Upper lobe of right lung (tissue), 1 donor: ENCODE data around the gene SRGAP3. TPM values are rescaled to one million over a fixed set of nuclear protein-coding genes. Genes with fewer than 3 reads are reported as not detected.

Experiments
- ATAC-seq: fragments of 200-7000 bp; cut with Tn5 transposase; one replicate; pipeline ENCODE4 v1.9.1; 2020; ENCODE audit warnings: mild to moderate bottlenecking, moderate library complexity
- DNase-seq: peaks from one replicate; pipeline ENCODE4 v3.0.0-alpha.2; 2020
- H3K27ac ChIP-seq: fragments of 200-600 bp; one replicate; pipeline ENCODE4 v1.8.0; 2022
- H3K27me3 ChIP-seq: fragments of 200-600 bp; one replicate; pipeline ENCODE4 v1.8.0; 2022; ENCODE audit warnings: mild to moderate bottlenecking
- H3K36me3 ChIP-seq: fragments of 200-600 bp; one replicate; pipeline ENCODE4 v1.8.0; 2022
- H3K4me1 ChIP-seq: fragments of 200-600 bp; one replicate; pipeline ENCODE4 v1.8.0; 2022
- H3K4me3 ChIP-seq: fragments of 200-600 bp; one replicate; pipeline ENCODE4 v1.8.0; 2022; ENCODE audit warnings: mild to moderate bottlenecking
- H3K9me3 ChIP-seq: fragments of 200-600 bp; one replicate; pipeline ENCODE4 v1.8.0; 2022
- CTCF ChIP-seq: fragments of 200-600 bp; IDR thresholded peaks from one replicate; pipeline ENCODE4 v1.8.0; 2022; ENCODE audit warnings: antibody characterized with exemption
- intact Hi-C: fragments of 100-400 bp; cut with DNase I; formaldehyde crosslinking; loops from one replicate; pipeline ENCODE4 v1.11.0; 2022
- total RNA-seq: library from RNA; stranded (reverse); fragmentation: NEBNext Ultra II Directional; extraction: Animal tissue kit (Norgen Biotek cat#: 25700); gene quantifications from one replicate; pipeline ENCODE4 v1.2.1, GENCODE V29; 2021
- donor health status: DM: no; HTN: yes; CAD: no; lungs with severe emphysema.

The SRGAP3 gene
- total RNA-seq, 1 donor from 2014 or later = 3.2 TPM

- DNase-seq (no peak), ATAC-seq (peak; percentile 17)
- H3K4me3 ChIP-seq = no peak overlapping the region
- no peaks in the 10 kb centered on the region for H3K27me3 ChIP-seq
- no peaks in the 10 kb centered on the region for H3K9me3 ChIP-seq
- intact Hi-C loops = no loop called here
- no peak overlapping the region for H3K27ac ChIP-seq
- H3K36me3 ChIP-seq = no peaks in the 10 kb centered on the region
- H3K4me1 ChIP-seq = no peaks in the 10 kb centered on the region
- no peak for TF ChIP-seq CTCF
These were observed 130.1 kb downstream of the SRGAP3 start for GRCh38 chr3:9119331-9119730.

- intact Hi-C loops = no loop called here
- Histone ChIP-seq H3K4me3 (no peak overlapping the region), H3K36me3 (no peaks in the 10 kb centered on the region), H3K9me3 (no peaks in the 10 kb centered on the region), H3K27me3 (no peaks in the 10 kb centered on the region), H3K27ac (no peak overlapping the region), H3K4me1 (no peaks in the 10 kb centered on the region)
- TF ChIP-seq CTCF = no peak
- no peak for ATAC-seq
- no peak for DNase-seq
These were observed 131.2 kb downstream of the SRGAP3 start for GRCh38 chr3:9118222-9118621.

GRCh38 chr3:9117220-9117619, 132.2 kb downstream of the SRGAP3 start:
- Histone ChIP-seq H3K27ac (no peak overlapping the region), H3K27me3 (no peaks in the 10 kb centered on the region), H3K4me3 (no peak overlapping the region), H3K4me1 (no peaks in the 10 kb centered on the region), H3K9me3 (no peaks in the 10 kb centered on the region), H3K36me3 (no peaks in the 10 kb centered on the region)
- intact Hi-C loops = no loop called here
- no peak for DNase-seq
- no peak for ATAC-seq
- TF ChIP-seq CTCF = no peak

GRCh38 chr3:9116336-9116735, 133.1 kb downstream of the SRGAP3 start:
- TF ChIP-seq CTCF = no peak
- Histone ChIP-seq H3K36me3 (no peaks in the 10 kb centered on the region), H3K4me3 (no peak overlapping the region), H3K9me3 (no peaks in the 10 kb centered on the region), H3K27ac (no peak overlapping the region), H3K4me1 (no peaks in the 10 kb centered on the region), H3K27me3 (no peaks in the 10 kb centered on the region)
- intact Hi-C loops = no loop called here
- ATAC-seq = no peak
- no peak for DNase-seq

GRCh38 chr3:9115336-9115735, 134.1 kb downstream of the SRGAP3 start:
- Histone ChIP-seq H3K27me3 (no peaks in the 10 kb centered on the region), H3K27ac (no peak overlapping the region), H3K4me1 (no peaks in the 10 kb centered on the region), H3K4me3 (no peak overlapping the region), H3K9me3 (no peaks in the 10 kb centered on the region), H3K36me3 (no peaks in the 10 kb centered on the region)
- TF ChIP-seq CTCF = no peak
- no peak for DNase-seq
- intact Hi-C loops = no loop called here
- no peak for ATAC-seq

- Histone ChIP-seq H3K9me3 (no peaks in the 10 kb centered on the region), H3K4me3 (no peak overlapping the region), H3K27ac (no peak overlapping the region), H3K27me3 (no peaks in the 10 kb centered on the region), H3K36me3 (no peaks in the 10 kb centered on the region), H3K4me1 (no peaks in the 10 kb centered on the region)
- ATAC-seq = no peak
- TF ChIP-seq CTCF = no peak
- intact Hi-C loops = no loop called here
- DNase-seq = no peak
These were observed 136.4 kb downstream of the SRGAP3 start for GRCh38 chr3:9113040-9113439.
